GM12878 (cell line): ENCODE measurements around the gene IFI27L1. TPM values are rescaled to one million over a fixed set of nuclear protein-coding genes. Genes with fewer than 3 reads are reported as not detected.

ENCODE experiments used
- ATAC-seq: fragments of 200-7000 bp; cut with Tn5 transposase; 3 replicates; pipeline ENCODE4 v1.9.1; 2020; ENCODE audit warnings: mild to moderate bottlenecking, moderate library complexity
- BruUV-seq: library from RNA; stranded (reverse); fragments of 400-500 nt; replicated peaks from 2 replicates; lab custom pipeline; 2021; lab: Mats Ljungman, UMichigan
- CTCF ChIA-PET: fragments of 300-600 bp; sonication (Branson Sonifier 250); formaldehyde crosslinking; extraction: SDS; loops from one replicate; lab custom pipeline; 2021; ENCODE audit warnings: inconsistent platforms; lab: Yijun Ruan, JAX
- POLR2A ChIA-PET: fragments of 350-600 bp; formaldehyde crosslinking; extraction: SDS; loops from one replicate; lab custom pipeline; 2021; ENCODE audit warnings: inconsistent platforms; lab: Charles Lee
- RAD21 ChIA-PET: fragments of 300-600 bp; sonication (Branson Sonifier 250); formaldehyde crosslinking; loops from one replicate; lab custom pipeline; 2023; ENCODE audit warnings: antibody characterized with exemption; ENCODE audit not compliant: unreplicated experiment; lab: Charles Lee
- SMC1A ChIA-PET: fragments of 300-600 bp; sonication (Branson Sonifier 250); formaldehyde crosslinking; loops from one replicate; lab custom pipeline; 2023; ENCODE audit not compliant: unreplicated experiment, uncharacterized antibody; lab: Charles Lee
- DNase-seq: peaks from one replicate; pipeline ENCODE4 v3.0.0-alpha.2; 2011; ENCODE audit warnings: low read depth, low spot score
- FAIRE-seq: peaks from 3 replicates; lab custom pipeline; 2011; peaks lifted over from hg19 to GRCh38; lab: Jason Lieb, UNC
- H2AFZ ChIP-seq: 2 replicates; pipeline ENCODE4 v1.6.0; 2011; ENCODE audit warnings: low read depth, low read length, control low read depth; ENCODE audit not compliant: control insufficient read depth
- H3K27ac ChIP-seq: 2 replicates; pipeline ENCODE4 v1.5.1; 2011; ENCODE audit warnings: control low read depth; ENCODE audit not compliant: control insufficient read depth, insufficient read depth
- H3K27me3 ChIP-seq, 2 experiments: replicated peaks in 1 of 2; 2 replicates each; pipeline versions ENCODE4 v1.6.0 to v1.6.1; 2011; ENCODE audit warnings: low read length in 1 of 2; ENCODE audit not compliant: control insufficient read depth in 2 of 2, insufficient read depth in 2 of 2
- H3K36me3 ChIP-seq, 2 experiments: 2 replicates each; pipeline ENCODE4 v1.5.1; 2011; ENCODE audit warnings: low read length in 1 of 2; ENCODE audit not compliant: control insufficient read depth in 2 of 2, insufficient read depth in 2 of 2
- H3K4me1 ChIP-seq: 2 replicates; pipeline ENCODE4 v1.6.1; 2011; ENCODE audit warnings: mild to moderate bottlenecking, low read length, moderate library complexity, mixed read lengths; ENCODE audit not compliant: control insufficient read depth, insufficient read depth
- H3K4me2 ChIP-seq: 2 replicates; pipeline ENCODE4 v1.6.0; 2011; ENCODE audit warnings: control low read depth; ENCODE audit not compliant: control insufficient read depth, insufficient read depth
- H3K4me3 ChIP-seq: fragments of 200-600 bp; sonication (generic); 2 replicates; pipeline ENCODE4 v1.5.1; 2016
- H3K79me2 ChIP-seq: 2 replicates; pipeline ENCODE4 v1.6.0; 2011; ENCODE audit warnings: low read length; ENCODE audit not compliant: control insufficient read depth, insufficient read depth
- H3K9ac ChIP-seq: 2 replicates; pipeline ENCODE4 v1.8.0; 2011; ENCODE audit warnings: low read length, control low read depth, mixed read lengths; ENCODE audit not compliant: control insufficient read depth, insufficient read depth
- H3K9me3 ChIP-seq: replicated peaks from 3 replicates; pipeline ENCODE4 v1.5.1; 2011; ENCODE audit warnings: mild to moderate bottlenecking, low read length; ENCODE audit not compliant: control insufficient read depth, insufficient read depth
- H4K20me1 ChIP-seq: 2 replicates; pipeline ENCODE4 v1.6.0; 2011; ENCODE audit not compliant: control insufficient read depth, insufficient read depth
- BMI1 ChIP-seq: fragments of 450-650 bp; IDR thresholded peaks from 2 replicates; pipeline ENCODE4 v1.6.1; 2016; ENCODE audit warnings: mild to moderate bottlenecking, moderate library complexity, borderline replicate concordance
- CBX3 ChIP-seq: fragments of 200-600 bp; sonication (generic); IDR thresholded peaks from 2 replicates; pipeline ENCODE4 v1.6.1; 2016; ENCODE audit warnings: low read depth, borderline replicate concordance
- FOXK2 ChIP-seq: fragments of 450-650 bp; IDR thresholded peaks from 2 replicates; pipeline ENCODE4 v1.6.1; 2017; ENCODE audit warnings: mild to moderate bottlenecking, moderate library complexity
- IKZF2 ChIP-seq, 2 experiments: fragments of 450-650 bp; IDR thresholded peaks; 2 replicates each; pipeline ENCODE4 v1.6.1; 2017; ENCODE audit warnings: mild to moderate bottlenecking in 2 of 2, moderate library complexity in 2 of 2
- KDM1A ChIP-seq: fragments of 200-600 bp; sonication (generic); IDR thresholded peaks from 2 replicates; pipeline ENCODE4 v1.6.1; 2016; ENCODE audit warnings: borderline replicate concordance
- NFIC ChIP-seq: IDR thresholded peaks from 2 replicates; pipeline ENCODE4 v1.6.1; 2012; ENCODE audit warnings: low read depth, mild to moderate bottlenecking, inconsistent platforms, low read length, moderate library complexity
- NRF1 ChIP-seq: conservative IDR thresholded peaks from 2 replicates; pipeline ENCODE4 v1.6.1; 2011; ENCODE audit warnings: mild to moderate bottlenecking, low read depth, low read length, improper control_type of control experiment
- PRDM15 ChIP-seq: fragments of 450-650 bp; formaldehyde crosslinking; IDR thresholded peaks from 2 replicates; pipeline ENCODE4 v1.4.0; 2020; ENCODE audit warnings: mild to moderate bottlenecking, moderate library complexity
- RELA ChIP-seq: fragments of 450-650 bp; IDR thresholded peaks from 2 replicates; pipeline ENCODE4 v1.8.0; 2014; ENCODE audit warnings: borderline replicate concordance; ENCODE audit not compliant: partially characterized antibody
- SIN3A ChIP-seq: IDR thresholded peaks from 2 replicates; pipeline ENCODE4 v1.6.1; 2012; ENCODE audit warnings: low read depth, low read length, improper control_type of control experiment
- SRF ChIP-seq, 2 experiments: IDR thresholded peaks; 2 replicates each; pipeline ENCODE4 v1.6.1; 2011; ENCODE audit warnings: low read depth in 2 of 2, low read length in 2 of 2, mild to moderate bottlenecking in 1 of 2, moderate library complexity in 1 of 2
- STAT3 ChIP-seq: IDR thresholded peaks from 2 replicates; pipeline ENCODE4 v1.6.1; 2011; ENCODE audit warnings: low read depth, low read length, improper control_type of control experiment
- TBL1XR1 ChIP-seq: IDR thresholded peaks from 2 replicates; pipeline ENCODE4 v1.6.1; 2012; ENCODE audit warnings: low read depth, low read length, improper control_type of control experiment
- YY1 ChIP-seq: IDR thresholded peaks from 2 replicates; pipeline ENCODE4 v1.6.1; 2011; ENCODE audit warnings: low read depth, mild to moderate bottlenecking, low read length
- ZBED1 ChIP-seq: IDR thresholded peaks from 2 replicates; pipeline ENCODE4 v1.6.1; 2016; ENCODE audit warnings: borderline replicate concordance
- ZNF687 ChIP-seq: fragments of 450-650 bp; IDR thresholded peaks from 2 replicates; pipeline ENCODE4 v1.6.1; 2017; ENCODE audit warnings: mild to moderate bottlenecking, moderate library complexity
- whole genome bisulfite sequencing: methylation state at CpG from one replicate; pipeline ENCODE4 v1.1.6; 2016; ENCODE audit warnings: low lambda C conversion rate; ENCODE audit not compliant: insufficient replicate concordance, insufficient coverage; ENCODE audit errors: missing lambda C conversion rate; 5-methylcytosine and 5-hydroxymethylcytosine counted together
- in situ Hi-C: fragments of 300-500 bp; cut with MboI; formaldehyde crosslinking; loops from 9 replicates; pipeline ENCODE4 v1.14.3; 2018; ENCODE audit warnings: mixed read lengths
- intact Hi-C: fragments of 100-400 bp; cut with micrococcal nuclease; formaldehyde crosslinking; loops from one replicate; pipeline ENCODE4 v1.14.2; 2022; ENCODE audit not compliant: unreplicated experiment
- polyA plus RNA-seq, 11 experiments: library from polyadenylated mRNA; depleted of rRNA in 4 of 11; unstranded in 6 of 11; stranded (reverse) in 5 of 11; fragments of >200 nt; fragmentation: Nextera tagmentation in 4 of 11; fragmentation: Illumina TruSeq in 1 of 11; extraction: Ambion mirVana in 4 of 11; extraction: Trizol in 1 of 11; gene quantifications; 1 replicate in 1 of 11; 2 replicates in 10 of 11; pipeline versions ENCODE4 v1.2.1 to v1.2.3, GENCODE V29; 2011 to 2016; ENCODE audit warnings: inconsistent platforms in 2 of 11, missing spikeins in 2 of 11, low read depth in 1 of 11
- total RNA-seq, 4 experiments: library from RNA; depleted of rRNA in 3 of 4; stranded (reverse); fragments of >200 nt in 3 of 4; fragmentation: Illumina TruSeq in 1 of 4; extraction: Trizol in 1 of 4; gene quantifications; 2 replicates each; pipeline versions ENCODE4 v1.2.1 to v1.2.3, GENCODE V29; 2013 to 2021

The IFI27L1 gene
- total and polyA plus RNA-seq, 10 of the 15 experiments (the other 5 are each of a cell fraction or from before 2014, with no cell fraction given) = 17.4 to 38.8 (median 27.6) TPM

DNA sequence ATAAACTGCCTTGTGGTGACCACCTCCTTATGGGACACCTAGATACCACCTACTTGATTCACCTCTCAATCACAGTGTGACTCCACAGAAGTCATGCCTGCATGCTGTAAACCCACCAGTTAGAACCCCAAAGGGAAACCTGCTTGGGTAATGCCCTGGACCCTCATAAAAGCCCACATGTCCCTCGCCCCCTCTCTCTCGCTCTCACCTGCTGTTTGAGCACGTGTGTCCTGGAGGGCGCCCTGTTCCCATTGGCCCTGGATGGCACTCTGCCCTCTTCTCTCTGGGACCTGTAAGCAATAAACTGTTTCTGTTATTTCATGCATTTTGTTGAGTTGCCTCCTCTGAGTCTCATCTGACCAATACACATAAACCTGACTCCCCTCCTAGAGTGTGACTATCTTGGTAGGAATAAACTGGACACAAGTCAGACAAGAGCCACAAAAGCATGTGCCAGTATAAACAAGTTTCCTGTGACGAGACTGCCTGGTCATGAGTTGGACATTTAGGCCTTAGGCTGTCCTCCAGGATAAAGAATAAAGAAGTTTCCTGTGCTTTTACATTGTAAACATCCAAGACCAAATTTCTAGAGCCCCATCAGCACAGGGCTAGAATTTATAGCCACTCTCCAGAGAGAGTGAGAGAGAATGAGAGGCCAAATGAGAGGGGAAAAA lies 39.7 kb downstream of the IFI27L1 start:
- no peak overlapping the region for H3K4me2 ChIP-seq
- in situ Hi-C loops = no loop called here
- 21% methylated on average over 5 of the region's 5 CpGs for WGBS
- CTCF ChIA-PET = no interaction called here
- no peak for DNase-seq
- SMC1A ChIA-PET = interaction anchor here (1.1 kb wide), 1 partner anchor 11 kb away, joined by 5 read pairs; no protein-coding TSS in a partner anchor
- no peaks in the 10 kb centered on the region for H3K79me2 ChIP-seq
- no peaks in the 10 kb centered on the region for H4K20me1 ChIP-seq
- no peaks in the 10 kb centered on the region for H3K4me1 ChIP-seq
- H3K4me3 ChIP-seq = no peak overlapping the region
- POLR2A ChIA-PET = no interaction called here
- peaks cover 0 to 2% of the 10 kb centered on the region in 2 experiments; a peak in 3 of 4 replicates for H3K27me3 ChIP-seq
- RAD21 ChIA-PET = no interaction called here
- ATAC-seq = no peak
- BruUV-seq = no TSS peak
- no peaks in the 10 kb centered on the region; the same call in 2 of the 3 replicates for H3K9me3 ChIP-seq
- H3K27ac ChIP-seq = no peak overlapping the region
- FAIRE-seq = no peak
- no peak overlapping the region for H2AFZ ChIP-seq
- no peaks in the 10 kb centered on the region for H3K36me3 ChIP-seq
- H3K9ac ChIP-seq = no peak overlapping the region
- intact Hi-C loops = no loop called here
- no peak for TF ChIP-seq ZBED1
- no peak for TF ChIP-seq FOXK2
- no peak for TF ChIP-seq SRF (IDR thresholded peaks at IDR 0.05; ENCODE audit: low read depth in 2 of 2, low read length in 2 of 2)
- TF ChIP-seq KDM1A = no peak
- no peak for TF ChIP-seq STAT3
- no peak for TF ChIP-seq NFIC
- no peak for TF ChIP-seq IKZF2 (IDR thresholded peaks at IDR 0.05)
- no peak for TF ChIP-seq ZNF687
- TF ChIP-seq PRDM15 (CRISPR knock-in tag) = no peak
- TF ChIP-seq YY1 = no peak
- TF ChIP-seq RELA = no peak
- TF ChIP-seq BMI1 = no peak
- no peak for TF ChIP-seq NRF1
- no peak for TF ChIP-seq SIN3A
- TF ChIP-seq TBL1XR1 = no peak
- no peak for TF ChIP-seq CBX3
